OCI-LY1 (cell line): ENCODE measurements around the gene CCDC102B.

Experiments used
- EZH2 ChIP-seq: fragments of 200-600 bp; sonication (generic), shearing (Covaris generic); IDR thresholded peaks from 2 replicates; pipeline ENCODE4 v1.8.0; 2017; ENCODE audit warnings: borderline replicate concordance, mixed run types, mild to moderate bottlenecking, antibody characterized with exemption, low read length, moderate library complexity, mixed read lengths
- TF ChIP-seq, protein P1 (sequence below): fragments of 200-600 bp; sonication (generic), shearing (Covaris generic); IDR thresholded peaks from 2 replicates; pipeline ENCODE4 v1.5.1; 2017; ENCODE audit warnings: mild to moderate bottlenecking, antibody characterized with exemption, low read length, moderate library complexity, mixed read lengths

DNA sequence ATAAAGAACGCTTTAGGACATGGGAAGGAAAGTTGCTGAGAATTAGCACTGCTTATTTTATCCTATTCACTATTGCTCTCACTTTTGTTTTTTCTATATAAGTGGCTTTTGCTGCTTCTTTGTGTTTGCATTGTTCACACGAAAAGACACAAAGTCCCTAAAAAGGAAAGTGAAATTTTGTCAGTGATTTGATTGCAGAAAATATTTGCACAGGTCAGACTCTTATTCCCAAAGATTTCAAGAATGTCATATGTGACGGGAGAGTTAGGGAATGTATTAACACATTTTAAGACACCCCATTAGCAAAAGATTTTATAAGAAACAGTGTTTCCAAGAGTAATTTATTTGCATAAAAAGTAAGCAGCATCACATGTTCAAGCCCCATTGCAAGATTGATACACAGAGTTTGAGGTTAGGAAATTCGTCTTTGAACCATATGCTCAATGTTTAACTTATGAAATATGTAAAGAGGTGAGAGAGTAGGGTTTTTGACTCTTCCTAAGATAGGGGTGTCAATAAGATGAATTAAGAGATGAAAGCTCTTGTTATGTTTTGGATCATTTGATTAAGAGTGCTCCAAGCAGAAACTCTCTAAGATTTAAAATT is 57.0 kb downstream of the CCDC102B start:
- TF ChIP-seq, protein P1, sequence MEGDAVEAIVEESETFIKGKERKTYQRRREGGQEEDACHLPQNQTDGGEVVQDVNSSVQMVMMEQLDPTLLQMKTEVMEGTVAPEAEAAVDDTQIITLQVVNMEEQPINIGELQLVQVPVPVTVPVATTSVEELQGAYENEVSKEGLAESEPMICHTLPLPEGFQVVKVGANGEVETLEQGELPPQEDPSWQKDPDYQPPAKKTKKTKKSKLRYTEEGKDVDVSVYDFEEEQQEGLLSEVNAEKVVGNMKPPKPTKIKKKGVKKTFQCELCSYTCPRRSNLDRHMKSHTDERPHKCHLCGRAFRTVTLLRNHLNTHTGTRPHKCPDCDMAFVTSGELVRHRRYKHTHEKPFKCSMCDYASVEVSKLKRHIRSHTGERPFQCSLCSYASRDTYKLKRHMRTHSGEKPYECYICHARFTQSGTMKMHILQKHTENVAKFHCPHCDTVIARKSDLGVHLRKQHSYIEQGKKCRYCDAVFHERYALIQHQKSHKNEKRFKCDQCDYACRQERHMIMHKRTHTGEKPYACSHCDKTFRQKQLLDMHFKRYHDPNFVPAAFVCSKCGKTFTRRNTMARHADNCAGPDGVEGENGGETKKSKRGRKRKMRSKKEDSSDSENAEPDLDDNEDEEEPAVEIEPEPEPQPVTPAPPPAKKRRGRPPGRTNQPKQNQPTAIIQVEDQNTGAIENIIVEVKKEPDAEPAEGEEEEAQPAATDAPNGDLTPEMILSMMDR: no peak
- no peak for TF ChIP-seq EZH2
